ENCODE results near the gene ATG4B. TPM values are rescaled to one million over a fixed set of nuclear protein-coding genes. Genes with fewer than 3 reads are reported as not detected.

Gene ATG4B
- polyA plus RNA-seq, 1 experiment, result 122 TPM

DNA sequence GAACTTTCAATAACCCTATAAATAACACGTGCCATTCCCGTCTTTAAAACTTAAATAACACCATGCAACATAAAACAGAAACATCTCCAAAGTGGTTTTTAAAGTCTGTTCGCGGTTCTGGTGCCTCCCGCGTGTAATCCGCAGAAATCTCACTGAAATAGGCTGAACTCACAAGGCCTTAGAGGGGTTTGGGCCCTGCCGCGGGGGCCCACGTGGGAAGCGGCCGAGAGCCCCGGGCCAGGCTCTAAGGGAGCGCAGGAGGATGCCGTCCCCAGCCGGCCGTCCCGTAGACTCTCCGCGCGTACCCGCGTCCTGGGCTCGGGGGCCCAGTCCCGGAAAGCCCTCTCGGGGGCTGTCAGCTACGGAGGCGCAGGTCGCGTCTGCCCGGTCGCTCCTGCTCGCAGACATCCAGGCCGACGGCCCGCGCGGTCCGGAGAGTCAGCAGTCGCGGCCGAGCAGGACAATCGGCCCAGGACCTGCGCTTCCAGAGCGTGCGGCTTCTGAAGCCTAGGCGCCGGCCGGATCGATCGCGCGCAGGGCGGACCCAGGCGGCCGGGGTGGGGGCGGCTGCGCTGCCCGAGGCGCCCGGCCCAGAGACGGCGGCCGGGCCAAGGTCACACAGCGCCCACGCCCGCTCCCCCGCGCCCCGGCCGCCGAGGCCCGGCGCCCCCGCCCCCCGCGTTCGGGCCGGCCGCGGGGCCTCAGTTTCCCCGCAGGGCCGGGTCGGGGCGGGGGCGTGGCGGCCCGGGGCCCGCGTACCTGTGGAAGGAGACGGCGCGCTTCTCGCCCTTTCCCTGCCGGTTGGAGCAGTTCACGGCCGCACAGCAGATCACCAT, 1.1 kb upstream of the ATG4B start:
- ChIA-PET POLR2A (interaction anchor here (0.7 kb wide), 1 partner anchor 18 kb away, joined by 9 read pairs; no protein-coding TSS in a partner anchor), CTCF (no interaction called here)
- TF ChIP-seq, protein P1, sequence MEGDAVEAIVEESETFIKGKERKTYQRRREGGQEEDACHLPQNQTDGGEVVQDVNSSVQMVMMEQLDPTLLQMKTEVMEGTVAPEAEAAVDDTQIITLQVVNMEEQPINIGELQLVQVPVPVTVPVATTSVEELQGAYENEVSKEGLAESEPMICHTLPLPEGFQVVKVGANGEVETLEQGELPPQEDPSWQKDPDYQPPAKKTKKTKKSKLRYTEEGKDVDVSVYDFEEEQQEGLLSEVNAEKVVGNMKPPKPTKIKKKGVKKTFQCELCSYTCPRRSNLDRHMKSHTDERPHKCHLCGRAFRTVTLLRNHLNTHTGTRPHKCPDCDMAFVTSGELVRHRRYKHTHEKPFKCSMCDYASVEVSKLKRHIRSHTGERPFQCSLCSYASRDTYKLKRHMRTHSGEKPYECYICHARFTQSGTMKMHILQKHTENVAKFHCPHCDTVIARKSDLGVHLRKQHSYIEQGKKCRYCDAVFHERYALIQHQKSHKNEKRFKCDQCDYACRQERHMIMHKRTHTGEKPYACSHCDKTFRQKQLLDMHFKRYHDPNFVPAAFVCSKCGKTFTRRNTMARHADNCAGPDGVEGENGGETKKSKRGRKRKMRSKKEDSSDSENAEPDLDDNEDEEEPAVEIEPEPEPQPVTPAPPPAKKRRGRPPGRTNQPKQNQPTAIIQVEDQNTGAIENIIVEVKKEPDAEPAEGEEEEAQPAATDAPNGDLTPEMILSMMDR (IDR thresholded peaks at IDR 0.05; ENCODE audit: insufficient read depth, low read depth, low read length), result no peak
- no peak for DNase-seq (ENCODE audit: low read depth)
- H3K36me3 ChIP-seq (ENCODE audit: control insufficient read depth, insufficient read depth, low read length), result peaks cover 17% of the 10 kb centered on the region
- H3K27me3 ChIP-seq (ENCODE audit: control insufficient read depth, insufficient read depth, low read length), result no peaks in the 10 kb centered on the region
- H3K4me3 ChIP-seq (ENCODE audit: low read depth, low read length), result peak overlapping the region; percentile 94

DNA sequence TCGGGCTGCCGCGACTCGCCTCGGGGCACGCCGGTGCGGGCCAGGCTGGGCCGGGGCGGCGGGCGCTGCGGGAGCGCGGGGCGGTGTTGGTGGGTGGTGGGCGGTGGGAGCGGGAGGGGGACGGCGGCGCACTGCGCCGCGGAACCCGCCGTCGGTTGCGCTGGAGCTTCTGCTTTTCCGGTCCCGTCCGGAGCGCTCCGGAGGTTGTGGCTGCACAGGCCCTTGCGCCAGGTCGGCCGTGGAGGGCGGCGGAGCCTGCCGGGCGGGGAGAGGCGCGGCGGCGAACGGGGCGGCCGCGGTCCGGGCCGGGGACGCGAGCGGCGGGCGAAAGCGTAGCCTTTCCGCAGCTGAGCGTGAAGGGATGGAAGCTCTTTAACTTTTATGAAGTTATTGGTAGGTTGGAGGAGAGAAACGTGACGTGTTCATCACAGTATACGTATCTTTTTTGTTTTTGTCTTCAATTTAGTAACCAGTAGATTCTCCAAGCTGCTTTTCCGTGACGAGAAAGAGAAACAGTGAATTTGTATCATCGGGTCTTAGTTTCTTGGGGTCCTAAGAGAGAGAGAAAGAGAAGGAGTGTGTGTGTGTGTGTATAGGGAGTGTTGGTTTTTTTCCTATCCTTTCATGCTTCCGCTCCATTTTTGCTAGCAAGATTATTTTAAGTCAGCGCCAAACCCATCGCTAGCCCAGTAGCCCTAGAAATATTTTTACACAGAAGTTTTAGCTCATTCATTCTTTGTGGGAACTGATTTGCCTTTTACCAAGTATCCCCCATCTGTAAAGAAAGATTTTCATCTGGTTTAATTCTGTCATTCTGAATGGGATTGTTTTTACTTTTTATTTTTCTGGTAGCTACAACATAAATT, 535 bp downstream of the ATG4B start:
- TF ChIP-seq, protein P1 (IDR thresholded peaks at IDR 0.05; ENCODE audit: insufficient read depth, low read depth, low read length), result no peak
- CTCF ChIA-PET, result interaction anchor here (1.4 to 2.0 kb wide), 2 partner anchors 10 to 11 kb away, joined by 3 to 4 read pairs; no protein-coding TSS in a partner anchor
- Histone ChIP-seq H3K4me3 (ENCODE audit: low read depth, low read length) (peak overlapping the region; percentile 94), H3K36me3 (ENCODE audit: control insufficient read depth, insufficient read depth, low read length) (peaks cover 10% of the 10 kb centered on the region), H3K27me3 (ENCODE audit: control insufficient read depth, insufficient read depth, low read length) (no peaks in the 10 kb centered on the region)
- no peak for DNase-seq (ENCODE audit: low read depth)
- POLR2A ChIA-PET, result no interaction called here

DNA sequence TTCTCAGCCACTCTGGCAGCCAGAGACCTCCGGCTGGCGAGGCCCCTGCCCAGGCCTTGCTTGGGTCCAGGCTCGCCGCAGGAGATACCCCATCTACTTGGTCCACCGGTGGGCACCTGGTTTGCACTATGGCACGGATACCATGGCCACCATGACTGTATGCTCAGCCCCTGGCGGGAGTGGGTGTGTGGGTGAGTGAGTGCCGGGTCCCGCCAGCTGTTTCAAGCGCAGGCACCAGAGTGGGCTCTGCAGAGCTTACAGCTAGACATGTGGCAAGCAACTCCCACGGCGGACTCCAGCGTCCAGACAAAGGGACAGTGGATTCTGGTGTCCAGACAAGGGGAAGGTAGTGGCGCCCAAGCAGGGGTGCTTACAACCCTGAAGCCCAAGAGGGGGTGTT, 1.4 kb downstream of the ATG4B start:
- Histone ChIP-seq H3K36me3 (ENCODE audit: control insufficient read depth, insufficient read depth, low read length) (peaks cover 3% of the 10 kb centered on the region), H3K4me3 (ENCODE audit: low read depth, low read length) (no peak overlapping the region; the same call in 1 of the 2 replicates), H3K27me3 (ENCODE audit: control insufficient read depth, insufficient read depth, low read length) (no peaks in the 10 kb centered on the region)
- DNase-seq (ENCODE audit: low read depth), result no peak
- ChIA-PET CTCF (interaction anchor here (1.4 to 2.0 kb wide), 2 partner anchors 9 to 10 kb away, joined by 3 to 4 read pairs; no protein-coding TSS in a partner anchor), POLR2A (no interaction called here)
- TF ChIP-seq, protein P1 (IDR thresholded peaks at IDR 0.05; ENCODE audit: insufficient read depth, low read depth, low read length), result no peak

DNA sequence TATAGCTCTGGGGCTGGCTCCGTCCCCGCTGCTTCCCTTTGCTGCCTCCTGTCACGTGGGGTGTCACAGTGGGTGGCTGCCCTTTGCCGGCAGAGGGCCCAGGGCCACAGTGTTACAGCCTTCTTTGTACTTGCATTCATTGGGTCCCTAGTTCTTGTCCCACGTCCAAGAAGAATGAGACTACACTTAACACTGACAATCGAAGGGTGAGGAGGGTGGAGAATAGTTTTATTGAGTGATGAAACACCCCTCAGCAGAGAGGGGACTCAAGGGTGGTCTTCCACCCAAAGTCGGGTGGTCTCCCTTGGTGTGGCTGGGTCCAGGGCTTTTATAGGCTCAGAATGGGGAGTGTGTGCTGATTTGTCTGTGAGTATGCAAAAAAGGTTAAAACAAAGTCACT, 1.9 kb downstream of the ATG4B start:
- H3K27me3 ChIP-seq (ENCODE audit: control insufficient read depth, insufficient read depth, low read length), result no peaks in the 10 kb centered on the region
- TF ChIP-seq, protein P1 (IDR thresholded peaks at IDR 0.05; ENCODE audit: insufficient read depth, low read depth, low read length), result no peak
- POLR2A ChIA-PET, result no interaction called here
- peaks cover 3% of the 10 kb centered on the region for H3K36me3 ChIP-seq (ENCODE audit: control insufficient read depth, insufficient read depth, low read length)
- CTCF ChIA-PET, result interaction anchor here (2.0 kb wide), 1 partner anchor 10 kb away, joined by 4 read pairs; no protein-coding TSS in a partner anchor
- no peak for DNase-seq (ENCODE audit: low read depth)
- H3K4me3 ChIP-seq (ENCODE audit: low read depth, low read length), result no peak overlapping the region
